Hematopoietic multipotent progenitor cell (in vitro differentiated cells): ENCODE results near the gene PTPRD. TPM values are rescaled to one million over a fixed set of nuclear protein-coding genes. Genes with fewer than 3 reads are reported as not detected.
A peak's percentile ranks its signal among the peaks of the same experiment; 100 is the strongest.
"Not testable (repeated sequence)": the region's sequence is repeated elsewhere in the genome, so short reads cannot be mapped to it uniquely, and the experiment has no call there.

Experiments
- DNase-seq, 3 donors: peaks; one replicate each; pipeline ENCODE4 v3.0.0-alpha.2; 2011 to 2015; ENCODE audit warnings: low read depth in 2 of 3, low spot score in 2 of 3
- total RNA-seq: library from RNA; depleted of rRNA; stranded (reverse); fragments of >200 nt; gene quantifications from one replicate; pipeline ENCODE4 v1.2.3, GENCODE V29; 2012

The PTPRD gene
- total RNA-seq, 1 donor = 16.2 TPM

DNA sequence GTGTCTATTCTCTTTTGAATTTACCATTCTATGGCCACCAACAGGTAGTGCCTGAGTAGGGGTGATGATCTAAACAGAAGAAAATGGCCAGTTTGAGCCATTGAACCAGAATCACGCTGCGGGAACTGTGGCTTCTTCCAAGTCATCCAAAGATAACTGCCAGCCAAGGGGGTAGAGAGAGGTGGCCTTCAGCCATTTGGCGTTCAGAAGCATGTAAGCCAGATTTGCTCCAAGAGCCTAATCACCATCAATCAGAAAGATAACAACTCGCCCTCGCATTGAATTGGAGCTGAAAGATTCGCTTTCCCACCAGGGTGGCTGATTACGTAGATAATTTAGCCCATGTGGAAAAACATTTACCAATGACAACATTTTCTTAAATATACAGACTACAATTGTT lies 1510.5 kb downstream of the PTPRD start:
- DNase-seq = no peak

DNA sequence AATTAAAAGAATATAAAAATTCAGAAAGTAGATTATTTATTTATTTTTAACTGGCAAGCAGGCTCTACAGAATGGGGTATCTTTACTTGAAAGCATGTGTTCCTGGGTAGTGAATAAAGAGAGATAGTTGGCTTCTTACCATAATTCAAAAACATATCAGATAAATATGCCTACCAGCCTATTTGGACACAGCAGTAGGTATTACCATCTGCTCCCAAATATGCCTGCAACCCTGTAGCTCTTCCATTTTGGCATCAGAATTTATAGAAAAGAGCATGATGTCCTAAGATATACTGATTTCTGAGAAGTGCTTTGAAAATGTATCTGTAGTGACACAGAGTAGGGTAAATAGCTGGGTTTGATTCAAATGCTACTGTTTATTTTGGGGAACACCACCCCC lies 1512.7 kb downstream of the PTPRD start:
- DNase-seq = no peak

GRCh38 chr9:9099646-9100045 lies 1513.2 kb downstream of the PTPRD start:
- no peak for DNase-seq

DNA sequence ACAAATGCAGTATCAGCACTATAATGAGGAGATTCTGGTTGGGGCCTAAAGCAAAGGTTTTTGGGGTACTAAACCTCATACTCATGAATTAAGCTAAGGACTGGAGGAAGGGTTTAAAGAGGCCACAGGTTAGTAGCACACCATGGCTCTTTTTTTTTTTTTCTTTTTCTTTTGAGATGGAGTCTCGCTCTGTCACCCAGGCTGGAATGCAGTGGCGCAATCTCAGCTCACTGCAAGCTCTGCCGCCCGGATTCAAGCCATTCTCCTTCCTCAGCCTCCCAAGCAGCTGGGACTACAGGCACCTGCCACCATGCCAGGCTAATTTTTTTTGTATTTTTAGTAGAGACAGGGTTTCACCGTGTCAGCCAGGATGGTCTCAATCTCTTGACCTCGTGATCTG lies 1515.5 kb downstream of the PTPRD start:
- DNase-seq = not testable (repeated sequence)

DNA sequence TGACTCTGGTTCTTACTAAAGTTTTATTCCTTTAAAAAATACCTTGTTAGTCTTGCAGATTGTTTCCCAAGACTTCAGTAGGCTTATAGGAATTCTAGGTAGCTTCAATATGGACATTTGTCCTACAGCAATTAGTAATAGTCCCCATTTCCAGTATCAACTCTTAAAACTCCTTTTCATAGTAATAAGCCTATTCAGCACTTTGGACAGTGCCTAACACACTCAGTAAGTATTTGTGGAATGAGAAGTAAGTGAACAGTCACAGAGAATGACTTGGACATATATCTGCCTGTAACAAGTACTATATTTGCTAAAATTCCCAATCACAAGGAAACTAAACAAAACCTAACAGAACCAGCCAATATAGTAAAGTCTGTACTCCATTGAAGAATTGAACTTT lies 1521.4 kb downstream of the PTPRD start:
- no peak for DNase-seq

- no peak for DNase-seq
Measured at GRCh38 chr9:9079473-9079872, 1533.3 kb downstream of the PTPRD start.

- no peak for DNase-seq
Measured at GRCh38 chr9:9078301-9078700, 1534.5 kb downstream of the PTPRD start.

DNA sequence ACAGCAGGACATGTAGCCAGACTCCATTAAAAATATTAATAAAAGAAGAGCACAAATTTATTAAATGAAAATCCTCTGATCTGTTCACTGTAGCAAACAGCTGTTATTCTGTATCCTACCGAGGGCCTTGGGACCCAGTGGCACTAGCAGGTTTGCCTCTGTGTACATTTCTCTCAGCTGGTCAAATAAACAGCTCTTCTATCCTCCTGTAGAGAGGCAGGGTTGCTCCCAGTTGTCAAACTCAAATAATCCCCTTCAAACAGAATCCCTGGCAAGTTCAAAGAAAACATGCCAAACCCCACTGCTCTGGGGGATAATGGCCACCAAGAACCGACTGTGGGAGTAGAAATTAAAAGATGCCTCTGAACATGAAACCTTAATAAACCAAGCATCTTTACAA lies 1551.2 kb downstream of the PTPRD start:
- no peak for DNase-seq

GRCh38 chr9:9054354-9054992 lies 1558.3 kb downstream of the PTPRD start:
- no peak for DNase-seq

DNA sequence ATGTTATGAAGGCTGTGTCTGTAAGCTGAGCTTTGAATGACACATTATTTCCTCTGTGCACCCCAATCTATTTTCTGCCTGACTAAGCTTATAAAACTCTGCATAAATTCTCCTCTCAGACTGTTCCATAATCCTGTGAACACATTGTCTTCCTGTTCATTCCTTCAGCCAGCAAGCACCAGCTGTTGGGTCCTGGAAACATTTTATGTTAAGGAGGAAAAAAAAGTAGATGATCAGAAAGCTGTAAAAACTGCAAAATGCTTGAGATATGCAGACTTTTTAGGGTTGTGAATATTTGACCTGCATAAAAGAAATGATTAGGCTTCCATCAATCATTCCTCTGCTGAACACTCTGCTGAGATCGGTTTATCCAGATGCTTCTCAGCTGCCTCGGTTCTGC lies 1567.2 kb downstream of the PTPRD start:
- DNase-seq = no peak

DNA sequence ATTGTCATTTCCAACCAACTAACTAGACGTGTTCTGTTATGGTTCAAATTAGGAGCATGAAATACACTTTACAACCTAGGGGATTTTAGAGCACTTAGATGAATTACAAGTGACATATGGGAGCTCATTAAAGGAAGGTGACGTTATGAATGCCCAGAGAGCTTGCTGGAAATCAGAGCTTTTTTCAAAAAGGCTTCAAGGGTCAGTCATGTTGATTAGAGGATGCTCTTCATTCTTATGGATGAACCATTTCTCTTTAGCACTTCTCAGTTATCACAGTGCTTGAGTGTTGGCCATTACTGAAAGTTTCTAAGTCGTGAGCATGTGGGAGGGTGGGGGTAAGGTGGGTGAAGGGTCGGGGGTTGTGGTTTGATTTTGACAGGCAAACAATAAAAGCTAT lies 1567.7 kb downstream of the PTPRD start:
- DNase-seq = no peak

DNA sequence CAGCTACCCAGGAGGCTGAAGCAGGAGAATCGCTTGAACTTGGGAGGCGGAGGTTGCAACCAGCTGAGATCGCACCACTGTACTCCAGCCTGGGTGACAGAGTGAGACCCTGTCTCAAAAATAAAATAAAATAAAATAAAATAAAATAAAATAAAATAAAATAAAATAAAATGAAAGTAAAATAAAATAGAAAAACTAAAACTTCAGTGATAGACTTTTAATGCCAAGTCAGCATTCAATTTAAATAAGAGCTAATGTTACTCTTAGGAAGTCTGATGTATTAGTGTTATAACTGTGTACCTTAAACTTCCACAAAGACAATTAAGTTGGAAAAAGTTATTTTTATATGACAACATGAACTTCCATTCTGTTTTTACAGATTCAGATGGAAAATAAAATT lies 1569.0 kb downstream of the PTPRD start:
- not testable (repeated sequence) for DNase-seq

GRCh38 chr9:9041756-9042155 lies 1571.0 kb downstream of the PTPRD start:
- DNase-seq = no peak

- no peak for DNase-seq
Measured at GRCh38 chr9:9033022-9033421, 1579.8 kb downstream of the PTPRD start.

- no peak for DNase-seq
Measured at GRCh38 chr9:9016597-9016996, 1596.2 kb downstream of the PTPRD start.

DNA sequence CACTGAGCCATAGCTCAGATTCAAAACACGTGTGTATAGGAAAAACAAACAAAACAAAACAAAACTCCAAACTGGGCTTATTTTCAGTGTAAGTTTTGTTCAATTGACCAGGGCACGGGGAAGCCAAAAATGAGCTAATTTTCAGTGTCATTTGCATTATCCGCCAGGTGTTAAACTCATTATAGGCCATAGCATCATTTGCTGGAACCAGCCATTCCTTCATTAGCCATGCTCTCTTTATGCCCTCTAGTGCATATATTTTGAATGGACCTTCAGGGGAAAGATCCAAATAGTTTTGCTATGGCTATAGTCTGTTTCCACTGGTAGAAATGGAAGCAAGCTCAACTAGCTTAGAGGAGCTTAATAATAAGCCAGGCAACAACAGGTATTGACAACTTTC lies 1608.0 kb downstream of the PTPRD start:
- DNase-seq = no peak

GRCh38 chr9:9002826-9003583 lies 1609.8 kb downstream of the PTPRD start:
- peak in 1 of 3 donors; percentile 0 for DNase-seq

- no peak for DNase-seq
Measured at GRCh38 chr9:8980496-8981013, 1632.2 kb downstream of the PTPRD start.

DNA sequence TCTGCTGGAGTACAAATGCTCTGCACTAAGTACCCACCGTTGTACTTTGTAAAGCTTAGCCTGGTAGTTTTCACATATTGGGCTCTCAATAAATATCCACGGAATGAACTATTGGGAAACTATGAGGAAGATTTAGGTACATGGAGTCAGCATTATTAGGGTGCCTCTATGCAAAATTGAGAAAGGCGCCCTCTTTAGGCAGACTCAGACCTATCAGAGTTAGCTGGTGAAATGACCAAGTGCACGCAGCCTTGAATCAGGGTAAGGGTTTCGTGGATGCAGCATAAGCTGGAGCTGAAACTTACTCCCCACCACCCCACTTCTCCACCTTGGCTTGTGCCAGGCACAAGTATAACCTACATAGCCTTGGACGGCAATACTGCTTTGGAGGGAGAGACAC lies 1634.5 kb downstream of the PTPRD start:
- no peak for DNase-seq

- not testable (repeated sequence) for DNase-seq
Measured at GRCh38 chr9:8968350-8968749, 1644.5 kb downstream of the PTPRD start.

GRCh38 chr9:8963885-8964284 lies 1648.9 kb downstream of the PTPRD start:
- no peak for DNase-seq

DNA sequence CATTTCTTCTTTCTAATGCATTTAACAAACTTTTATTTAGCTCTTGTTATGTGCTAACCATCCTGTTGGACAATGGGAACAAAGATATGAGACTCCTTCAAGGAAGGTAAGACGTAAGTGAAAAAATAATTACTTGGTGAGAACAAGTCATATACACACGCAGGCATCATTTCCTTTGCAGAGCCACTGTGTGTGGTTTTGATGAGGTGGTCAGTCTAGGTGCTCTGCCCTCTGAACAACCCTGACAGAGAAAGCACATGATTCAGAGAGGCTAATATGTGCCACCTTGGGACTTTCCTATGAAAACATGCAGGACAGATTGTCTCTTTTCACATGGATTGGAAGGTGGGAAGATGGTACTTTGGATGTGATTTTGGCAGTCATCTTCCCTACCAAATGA lies 1650.7 kb downstream of the PTPRD start:
- no peak for DNase-seq
